HepG2 (cell line): ENCODE data around the gene SCNM1. TPM values are rescaled to one million over a fixed set of nuclear protein-coding genes. Genes with fewer than 3 reads are reported as not detected.

ENCODE experiments used
- ATAC-seq: fragments of 200-7000 bp; cut with Tn5 transposase; 3 replicates; pipeline ENCODE4 v1.9.1; 2020; ENCODE audit warnings: mild to moderate bottlenecking, moderate library complexity
- BruUV-seq: library from RNA; stranded (reverse); fragments of 400-500 nt; replicated peaks from 2 replicates; lab custom pipeline; 2021; lab: Mats Ljungman, UMichigan
- CTCF ChIA-PET: fragments of 300-600 bp; formaldehyde crosslinking; extraction: SDS; loops from one replicate; lab custom pipeline; 2021; ENCODE audit warnings: low total read pairs, inconsistent platforms, low intra/inter-chr PET ratio; lab: Yijun Ruan, JAX
- POLR2A ChIA-PET: fragments of 350-600 bp; sonication (Branson Sonifier 250); formaldehyde crosslinking; loops from one replicate; lab custom pipeline; 2020; ENCODE audit warnings: antibody characterized with exemption, inconsistent platforms; lab: Yijun Ruan, JAX
- DNase-seq: peaks from one replicate; pipeline ENCODE4 v3.0.0-alpha.2; 2015; ENCODE audit warnings: low spot score
- FAIRE-seq: peaks from 3 replicates; lab custom pipeline; 2011; peaks lifted over from hg19 to GRCh38; lab: Jason Lieb, UNC
- H2AFZ ChIP-seq: one replicate; pipeline ENCODE4 v1.6.1; 2011; ENCODE audit warnings: low read length, inconsistent platforms
- H3K27ac ChIP-seq: fragments of 300-600 bp; 3 replicates; pipeline ENCODE4 v1.8.0; 2011; ENCODE audit warnings: mixed run types, mild to moderate bottlenecking, mixed read lengths, low read length, inconsistent platforms; ENCODE audit not compliant: insufficient read depth; ENCODE audit errors: extremely low read length
- H3K27me3 ChIP-seq, 2 experiments: fragments of 200-600 bp in 1 of 2; 2 replicates in 1 of 2; 3 replicates in 1 of 2; pipeline versions ENCODE4 v1.6.0 to v1.8.0; 2011; ENCODE audit warnings: low read length in 2 of 2, mild to moderate bottlenecking in 2 of 2, moderate library complexity in 2 of 2, inconsistent platforms in 1 of 2; ENCODE audit not compliant: insufficient read depth in 2 of 2, control insufficient read depth in 1 of 2
- H3K36me3 ChIP-seq, 2 experiments: fragments of 200-600 bp in 1 of 2; replicated peaks in 1 of 2; 2 replicates in 1 of 2; 3 replicates in 1 of 2; pipeline versions ENCODE4 v1.5.1 to v1.8.0; 2011; ENCODE audit warnings: low read length in 2 of 2, inconsistent platforms in 1 of 2; ENCODE audit not compliant: insufficient read depth in 2 of 2, control insufficient read depth in 1 of 2
- H3K4me1 ChIP-seq: 2 replicates; pipeline ENCODE4 v1.5.1; 2012; ENCODE audit warnings: low read length, inconsistent platforms; ENCODE audit not compliant: insufficient read depth
- H3K4me2 ChIP-seq: 2 replicates; pipeline ENCODE4 v1.6.0; 2011; ENCODE audit warnings: low read depth, low read length, inconsistent platforms
- H3K4me3 ChIP-seq, 3 experiments: fragments of 200-600 bp in 1 of 3; sonication (generic), shearing (Covaris generic) in 1 of 3; replicated peaks in 1 of 3; 2 replicates each; pipeline ENCODE4 v1.5.1; 2011 to 2016; ENCODE audit warnings: low read length in 3 of 3, inconsistent platforms in 2 of 3, low read depth in 2 of 3, mild to moderate bottlenecking in 2 of 3, control low read depth in 1 of 3, mixed read lengths in 1 of 3; ENCODE audit not compliant: insufficient read depth in 1 of 3
- H3K79me2 ChIP-seq: one replicate; pipeline ENCODE4 v1.6.1; 2011; ENCODE audit warnings: low read length, inconsistent platforms; ENCODE audit not compliant: insufficient read depth
- H3K9ac ChIP-seq: 2 replicates; pipeline ENCODE4 v1.6.0; 2011; ENCODE audit warnings: mild to moderate bottlenecking, low read depth, low read length, inconsistent platforms; ENCODE audit not compliant: insufficient read depth
- H3K9me3 ChIP-seq: 2 replicates; pipeline ENCODE4 v1.5.1; 2012; ENCODE audit warnings: mild to moderate bottlenecking, low read length
- H4K20me1 ChIP-seq: 2 replicates; pipeline ENCODE4 v1.6.0; 2011; ENCODE audit warnings: inconsistent platforms, mild to moderate bottlenecking, low read length, moderate library complexity; ENCODE audit not compliant: insufficient read depth
- ASH2L ChIP-seq: fragments of 300-600, 200-600 bp; sonication (generic); IDR thresholded peaks from 2 replicates; pipeline ENCODE4 v1.7.0; 2017; ENCODE audit warnings: low read depth, mild to moderate bottlenecking, moderate library complexity, mixed read lengths, low read length; ENCODE audit not compliant: insufficient read length
- DNMT1 ChIP-seq: sonication (generic); formaldehyde crosslinking; IDR thresholded peaks from 2 replicates; pipeline ENCODE4 v1.5.1; 2020; ENCODE audit warnings: mild to moderate bottlenecking, missing genetic modification reagents
- IRX3 ChIP-seq: sonication (generic); formaldehyde crosslinking; IDR thresholded peaks from 2 replicates; pipeline ENCODE4 v1.8.1; 2023; ENCODE audit warnings: mild to moderate bottlenecking, low read depth, missing genetic modification reagents, borderline replicate concordance
- NFKBIZ ChIP-seq: IDR thresholded peaks from 2 replicates; pipeline ENCODE4 v1.6.1; 2018; ENCODE audit warnings: missing genetic modification reagents, missing compliant biosample characterization
- SP1 ChIP-seq, 2 experiments: fragments of 450-650 bp in 1 of 2; sonication (generic) in 1 of 2; formaldehyde crosslinking in 1 of 2; IDR thresholded peaks; 2 replicates each; pipeline versions ENCODE4 v1.4.0 to v1.6.1; 2016 to 2020; ENCODE audit warnings: missing genetic modification reagents in 1 of 2
- ZNF839 ChIP-seq: sonication (generic); formaldehyde crosslinking; IDR thresholded peaks from 2 replicates; pipeline ENCODE4 v1.4.0; 2020; ENCODE audit warnings: missing genetic modification reagents, mild to moderate bottlenecking, borderline replicate concordance
- WGBS: methylation state at CpG from one replicate; pipeline ENCODE4 v1.1.6; 2017; ENCODE audit warnings: low lambda C conversion rate; 5-methylcytosine and 5-hydroxymethylcytosine counted together
- in situ Hi-C: cut with HindIII; loops from 2 replicates; pipeline ENCODE4 v1.10.0; 2017; ENCODE audit warnings: low pct_unique_long_range_greater_than_20kb; ENCODE audit not compliant: extremely low pct_ligation_motif_present
- intact Hi-C: fragments of 100-400 bp; cut with micrococcal nuclease; formaldehyde crosslinking; loops from one replicate; pipeline ENCODE4 v1.10.0; 2022; ENCODE audit not compliant: unreplicated experiment
- polyA plus RNA-seq, 8 experiments: library from polyadenylated mRNA; depleted of rRNA in 3 of 8; stranded (reverse) in 7 of 8; unstranded in 1 of 8; fragments of >200 nt; fragmentation: Illumina TruSeq in 4 of 8; extraction: Trizol in 4 of 8; gene quantifications; 2 replicates each; pipeline versions ENCODE4 v1.2.1 to v1.2.3, GENCODE V29; 2011 to 2016; ENCODE audit warnings: low read depth in 4 of 8, missing spikeins in 1 of 8, mixed read lengths in 1 of 8; ENCODE audit not compliant: insufficient read depth in 1 of 8
- total RNA-seq, 5 experiments: library from RNA; depleted of rRNA; stranded (reverse); fragments of >200 nt; fragmentation: Illumina TruSeq; extraction: Trizol; gene quantifications; 2 replicates each; pipeline ENCODE4 v1.2.3, GENCODE V29; 2016; ENCODE audit warnings: low read depth in 1 of 5
- TF ChIP-seq, protein P1 (sequence below): sonication (generic); formaldehyde crosslinking; IDR thresholded peaks from one replicate; pipeline ENCODE4 v1.5.1; 2020; ENCODE audit warnings: mild to moderate bottlenecking, missing genetic modification reagents; ENCODE audit errors: not compliant biosample characterization
- TF ChIP-seq, protein P2 (sequence below): sonication (generic); formaldehyde crosslinking; IDR thresholded peaks from 2 replicates; pipeline ENCODE4 v1.4.0; 2020; ENCODE audit warnings: missing genetic modification reagents

SCNM1 gene
- total and polyA plus RNA-seq, 2 of the 13 experiments (the other 11 are each of a cell fraction or from before 2014, with no cell fraction given): 16.3 to 31.5 TPM

DNA sequence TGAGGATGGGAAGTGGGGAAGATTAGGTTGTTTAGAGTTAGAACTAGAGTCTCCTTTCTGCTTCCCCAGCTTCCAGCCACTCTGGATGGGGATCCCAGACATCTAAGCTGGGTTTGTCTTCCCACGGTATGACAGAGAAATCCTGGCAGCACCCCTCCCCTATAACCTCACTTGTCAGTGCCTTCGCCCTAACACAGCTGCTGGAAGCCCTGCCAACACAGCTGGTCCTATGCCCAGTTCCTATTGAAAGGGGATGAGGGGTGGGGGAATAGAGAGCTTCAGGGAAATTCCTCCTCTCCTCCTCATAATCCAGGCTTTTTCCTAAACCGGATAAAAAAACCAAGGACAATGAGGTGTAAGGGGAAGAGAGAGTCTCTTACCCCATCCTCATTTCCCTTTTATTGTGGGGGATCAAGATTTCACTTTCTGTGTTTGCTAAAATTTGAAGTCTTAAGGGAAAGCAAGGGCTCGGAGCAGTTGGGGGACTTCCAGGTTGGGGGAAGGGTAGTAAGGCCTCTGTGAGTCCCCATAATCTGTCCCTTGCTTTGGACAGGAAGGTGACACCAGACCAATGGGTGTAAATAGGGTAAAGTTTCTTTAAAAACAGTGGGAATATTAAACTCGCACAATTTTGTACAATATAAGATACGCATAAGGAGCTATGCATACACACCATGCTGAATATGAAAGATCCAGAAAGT lies 9.2 kb downstream of the SCNM1 start:
- no peaks in the 10 kb centered on the region for H3K79me2 ChIP-seq
- ChIA-PET POLR2A (no interaction called here), CTCF (no interaction called here)
- H3K36me3 ChIP-seq: peaks cover 6 to 37% of the 10 kb centered on the region in 2 experiments
- no peaks in the 10 kb centered on the region for H3K27me3 ChIP-seq
- no peak overlapping the region for H2AFZ ChIP-seq
- in situ Hi-C loops (no loop called here), intact Hi-C loops (no loop called here)
- no peak overlapping the region for H3K4me2 ChIP-seq
- no peak overlapping the region for H3K9ac ChIP-seq
- ATAC-seq (no peak), DNase-seq (no peak), FAIRE-seq (no peak)
- H3K4me3 ChIP-seq: no peak overlapping the region
- 97% methylated on average over 6 of the region's 6 CpGs for WGBS
- no peak overlapping the region for H3K27ac ChIP-seq
- H3K9me3 ChIP-seq: no peaks in the 10 kb centered on the region
- H4K20me1 ChIP-seq: no peaks in the 10 kb centered on the region
- H3K4me1 ChIP-seq: no peaks in the 10 kb centered on the region
- BruUV-seq: no TSS peak
- TF ChIP-seq SP1 (IDR thresholded peaks at IDR 0.05): no peak
- no peak for TF ChIP-seq SP1 (CRISPR knock-in tag; IDR thresholded peaks at IDR 0.05)
- TF ChIP-seq, protein P1, sequence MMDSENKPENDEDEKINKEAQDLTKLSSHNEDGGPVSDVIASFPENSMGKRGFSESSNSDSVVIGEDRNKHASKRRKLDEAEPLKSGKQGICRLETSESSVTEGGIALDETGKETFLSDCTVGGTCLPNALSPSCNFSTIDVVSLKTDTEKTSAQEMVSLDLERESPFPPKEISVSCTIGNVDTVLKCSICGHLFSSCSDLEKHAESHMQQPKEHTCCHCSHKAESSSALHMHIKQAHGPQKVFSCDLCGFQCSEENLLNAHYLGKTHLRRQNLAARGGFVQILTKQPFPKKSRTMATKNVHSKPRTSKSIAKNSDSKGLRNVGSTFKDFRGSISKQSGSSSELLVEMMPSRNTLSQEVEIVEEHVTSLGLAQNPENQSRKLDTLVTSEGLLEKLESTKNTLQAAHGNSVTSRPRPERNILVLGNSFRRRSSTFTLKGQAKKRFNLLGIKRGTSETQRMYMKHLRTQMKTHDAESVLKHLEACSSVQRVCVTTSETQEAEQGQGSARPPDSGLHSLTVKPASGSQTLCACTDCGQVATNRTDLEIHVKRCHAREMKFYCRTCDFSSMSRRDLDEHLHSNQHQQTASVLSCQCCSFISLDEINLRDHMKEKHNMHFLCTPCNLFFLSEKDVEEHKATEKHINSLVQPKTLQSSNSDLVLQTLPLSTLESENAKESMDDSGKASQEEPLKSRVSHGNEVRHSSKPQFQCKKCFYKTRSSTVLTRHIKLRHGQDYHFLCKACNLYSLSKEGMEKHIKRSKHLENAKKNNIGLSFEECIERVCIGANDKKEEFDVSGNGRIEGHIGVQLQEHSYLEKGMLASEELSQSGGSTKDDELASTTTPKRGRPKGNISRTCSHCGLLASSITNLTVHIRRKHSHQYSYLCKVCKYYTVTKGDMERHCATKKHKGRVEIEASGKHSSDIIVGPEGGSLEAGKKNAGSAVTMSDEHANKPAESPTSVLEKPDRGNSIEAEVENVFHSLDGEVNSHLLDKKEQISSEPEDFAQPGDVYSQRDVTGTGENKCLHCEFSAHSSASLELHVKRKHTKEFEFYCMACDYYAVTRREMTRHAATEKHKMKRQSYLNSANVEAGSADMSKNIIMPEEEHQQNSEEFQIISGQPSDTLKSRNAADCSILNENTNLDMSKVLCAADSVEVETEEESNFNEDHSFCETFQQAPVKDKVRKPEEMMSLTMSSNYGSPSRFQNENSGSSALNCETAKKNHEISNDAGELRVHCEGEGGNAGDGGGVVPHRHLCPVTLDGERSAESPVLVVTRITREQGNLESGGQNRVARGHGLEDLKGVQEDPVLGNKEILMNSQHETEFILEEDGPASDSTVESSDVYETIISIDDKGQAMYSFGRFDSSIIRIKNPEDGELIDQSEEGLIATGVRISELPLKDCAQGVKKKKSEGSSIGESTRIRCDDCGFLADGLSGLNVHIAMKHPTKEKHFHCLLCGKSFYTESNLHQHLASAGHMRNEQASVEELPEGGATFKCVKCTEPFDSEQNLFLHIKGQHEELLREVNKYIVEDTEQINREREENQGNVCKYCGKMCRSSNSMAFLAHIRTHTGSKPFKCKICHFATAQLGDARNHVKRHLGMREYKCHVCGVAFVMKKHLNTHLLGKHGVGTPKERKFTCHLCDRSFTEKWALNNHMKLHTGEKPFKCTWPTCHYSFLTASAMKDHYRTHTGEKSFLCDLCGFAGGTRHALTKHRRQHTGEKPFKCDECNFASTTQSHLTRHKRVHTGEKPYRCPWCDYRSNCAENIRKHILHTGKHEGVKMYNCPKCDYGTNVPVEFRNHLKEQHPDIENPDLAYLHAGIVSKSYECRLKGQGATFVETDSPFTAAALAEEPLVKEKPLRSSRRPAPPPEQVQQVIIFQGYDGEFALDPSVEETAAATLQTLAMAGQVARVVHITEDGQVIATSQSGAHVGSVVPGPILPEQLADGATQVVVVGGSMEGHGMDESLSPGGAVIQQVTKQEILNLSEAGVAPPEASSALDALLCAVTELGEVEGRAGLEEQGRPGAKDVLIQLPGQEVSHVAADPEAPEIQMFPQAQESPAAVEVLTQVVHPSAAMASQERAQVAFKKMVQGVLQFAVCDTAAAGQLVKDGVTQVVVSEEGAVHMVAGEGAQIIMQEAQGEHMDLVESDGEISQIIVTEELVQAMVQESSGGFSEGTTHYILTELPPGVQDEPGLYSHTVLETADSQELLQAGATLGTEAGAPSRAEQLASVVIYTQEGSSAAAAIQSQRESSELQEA (CRISPR knock-in tag): no peak
- TF ChIP-seq ASH2L: no peak
- no peak for TF ChIP-seq NFKBIZ (CRISPR knock-in tag)
- TF ChIP-seq, protein P2, sequence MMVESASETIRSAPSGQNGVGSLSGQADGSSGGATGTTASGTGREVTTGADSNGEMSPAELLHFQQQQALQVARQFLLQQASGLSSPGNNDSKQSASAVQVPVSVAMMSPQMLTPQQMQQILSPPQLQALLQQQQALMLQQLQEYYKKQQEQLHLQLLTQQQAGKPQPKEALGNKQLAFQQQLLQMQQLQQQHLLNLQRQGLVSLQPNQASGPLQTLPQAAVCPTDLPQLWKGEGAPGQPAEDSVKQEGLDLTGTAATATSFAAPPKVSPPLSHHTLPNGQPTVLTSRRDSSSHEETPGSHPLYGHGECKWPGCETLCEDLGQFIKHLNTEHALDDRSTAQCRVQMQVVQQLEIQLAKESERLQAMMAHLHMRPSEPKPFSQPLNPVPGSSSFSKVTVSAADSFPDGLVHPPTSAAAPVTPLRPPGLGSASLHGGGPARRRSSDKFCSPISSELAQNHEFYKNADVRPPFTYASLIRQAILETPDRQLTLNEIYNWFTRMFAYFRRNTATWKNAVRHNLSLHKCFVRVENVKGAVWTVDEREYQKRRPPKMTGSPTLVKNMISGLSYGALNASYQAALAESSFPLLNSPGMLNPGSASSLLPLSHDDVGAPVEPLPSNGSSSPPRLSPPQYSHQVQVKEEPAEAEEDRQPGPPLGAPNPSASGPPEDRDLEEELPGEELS (CRISPR knock-in tag): no peak
- no peak for TF ChIP-seq DNMT1 (CRISPR knock-in tag)
- TF ChIP-seq ZNF839 (CRISPR knock-in tag): no peak
- no peak for TF ChIP-seq IRX3 (CRISPR knock-in tag)
